Calu3 (cell line): ENCODE measurements around the gene GLP2R. TPM values are rescaled to one million over a fixed set of nuclear protein-coding genes. Genes with fewer than 3 reads are reported as not detected.

Source experiments
- BruUV-seq: library from RNA; stranded (reverse); fragments of 400-500 nt; replicated peaks from 2 replicates; lab custom pipeline; 2021; lab: Mats Ljungman, UMichigan
- CTCF ChIA-PET: fragments of 300-600 bp; sonication (Branson Sonifier 250); formaldehyde crosslinking; loops from one replicate; lab custom pipeline; 2022; ENCODE audit warnings: antibody characterized with exemption; lab: Charles Lee
- DNase-seq: peaks from one replicate; pipeline ENCODE4 v3.0.0; 2022
- H3K27ac Mint-ChIP-seq: one replicate; pipeline ENCODE4 v1.8.0; 2022; ENCODE audit warnings: mixed read lengths; ENCODE audit not compliant: unreplicated experiment
- H3K27me3 Mint-ChIP-seq: one replicate; pipeline ENCODE4 v1.8.0; 2022; ENCODE audit warnings: mixed read lengths; ENCODE audit not compliant: unreplicated experiment
- H3K36me3 Mint-ChIP-seq: one replicate; pipeline ENCODE4 v1.8.0; 2022; ENCODE audit warnings: mild to moderate bottlenecking, moderate library complexity, mixed read lengths; ENCODE audit not compliant: insufficient read depth, unreplicated experiment
- H3K4me1 Mint-ChIP-seq: one replicate; pipeline ENCODE4 v1.8.0; 2022; ENCODE audit warnings: mild to moderate bottlenecking, low read depth, mixed read lengths; ENCODE audit not compliant: unreplicated experiment
- H3K4me3 Mint-ChIP-seq: one replicate; pipeline ENCODE4 v1.8.0; 2022; ENCODE audit warnings: mild to moderate bottlenecking, low read depth, moderate library complexity, mixed read lengths; ENCODE audit not compliant: unreplicated experiment
- H3K9me3 Mint-ChIP-seq: one replicate; pipeline ENCODE4 v1.8.0; 2022; ENCODE audit warnings: low read depth, mixed read lengths; ENCODE audit not compliant: unreplicated experiment
- intact Hi-C: fragments of 100-400 bp; cut with micrococcal nuclease; formaldehyde crosslinking; loops from one replicate; pipeline ENCODE4 v1.10.0; 2022; ENCODE audit not compliant: unreplicated experiment
- total RNA-seq: library from RNA; stranded (reverse); gene quantifications from 2 replicates; pipeline ENCODE4 v1.2.3, GENCODE V29; 2022
- TF ChIP-seq, protein P1 (sequence below): fragments of 200-600 bp; IDR thresholded peaks from one replicate; pipeline ENCODE4 v1.8.0; 2022; ENCODE audit warnings: antibody characterized with exemption; ENCODE audit not compliant: unreplicated experiment

The GLP2R gene
- total RNA-seq, 1 experiment from 2014 or later, result 0.59 TPM

DNA sequence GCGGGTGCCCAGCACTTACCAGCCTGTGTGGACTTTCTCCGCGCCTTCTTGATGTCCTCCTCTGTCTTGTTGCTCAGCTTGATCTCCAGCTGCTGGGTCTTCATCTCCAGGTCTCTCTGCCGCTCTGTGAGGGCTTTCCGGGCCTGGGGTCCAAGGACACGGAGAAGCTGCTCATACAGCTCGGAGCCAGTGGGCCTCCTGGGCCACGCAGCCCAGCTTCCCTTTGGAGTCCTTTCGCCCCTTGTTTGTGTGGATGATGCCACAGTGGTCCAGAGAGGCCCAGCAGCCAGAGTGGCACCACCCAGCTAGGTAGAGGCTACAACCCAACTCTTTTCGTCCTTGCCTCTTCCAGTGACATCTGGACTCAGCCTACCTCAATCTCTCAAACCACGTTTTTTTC, 99.7 kb downstream of the GLP2R start:
- intact Hi-C loops, result loop anchor here (10.0 kb wide), 1 partner anchor 689 kb away; no protein-coding TSS in a partner anchor
- Mint-ChIP-seq H3K4me1 (no peaks in the 10 kb centered on the region), H3K27me3 (no peaks in the 10 kb centered on the region), H3K9me3 (no peaks in the 10 kb centered on the region), H3K36me3 (peaks cover 5% of the 10 kb centered on the region), H3K4me3 (no peak overlapping the region), H3K27ac (no peak overlapping the region)
- TF ChIP-seq, protein P1, sequence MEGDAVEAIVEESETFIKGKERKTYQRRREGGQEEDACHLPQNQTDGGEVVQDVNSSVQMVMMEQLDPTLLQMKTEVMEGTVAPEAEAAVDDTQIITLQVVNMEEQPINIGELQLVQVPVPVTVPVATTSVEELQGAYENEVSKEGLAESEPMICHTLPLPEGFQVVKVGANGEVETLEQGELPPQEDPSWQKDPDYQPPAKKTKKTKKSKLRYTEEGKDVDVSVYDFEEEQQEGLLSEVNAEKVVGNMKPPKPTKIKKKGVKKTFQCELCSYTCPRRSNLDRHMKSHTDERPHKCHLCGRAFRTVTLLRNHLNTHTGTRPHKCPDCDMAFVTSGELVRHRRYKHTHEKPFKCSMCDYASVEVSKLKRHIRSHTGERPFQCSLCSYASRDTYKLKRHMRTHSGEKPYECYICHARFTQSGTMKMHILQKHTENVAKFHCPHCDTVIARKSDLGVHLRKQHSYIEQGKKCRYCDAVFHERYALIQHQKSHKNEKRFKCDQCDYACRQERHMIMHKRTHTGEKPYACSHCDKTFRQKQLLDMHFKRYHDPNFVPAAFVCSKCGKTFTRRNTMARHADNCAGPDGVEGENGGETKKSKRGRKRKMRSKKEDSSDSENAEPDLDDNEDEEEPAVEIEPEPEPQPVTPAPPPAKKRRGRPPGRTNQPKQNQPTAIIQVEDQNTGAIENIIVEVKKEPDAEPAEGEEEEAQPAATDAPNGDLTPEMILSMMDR, result no peak
- DNase-seq, result no peak
- CTCF ChIA-PET, result interaction anchor here (1.0 to 1.2 kb wide), 3 partner anchors 57 to 691 kb away, joined by 3 to 5 read pairs (median 4); no protein-coding TSS in a partner anchor
- no TSS peak for BruUV-seq

DNA sequence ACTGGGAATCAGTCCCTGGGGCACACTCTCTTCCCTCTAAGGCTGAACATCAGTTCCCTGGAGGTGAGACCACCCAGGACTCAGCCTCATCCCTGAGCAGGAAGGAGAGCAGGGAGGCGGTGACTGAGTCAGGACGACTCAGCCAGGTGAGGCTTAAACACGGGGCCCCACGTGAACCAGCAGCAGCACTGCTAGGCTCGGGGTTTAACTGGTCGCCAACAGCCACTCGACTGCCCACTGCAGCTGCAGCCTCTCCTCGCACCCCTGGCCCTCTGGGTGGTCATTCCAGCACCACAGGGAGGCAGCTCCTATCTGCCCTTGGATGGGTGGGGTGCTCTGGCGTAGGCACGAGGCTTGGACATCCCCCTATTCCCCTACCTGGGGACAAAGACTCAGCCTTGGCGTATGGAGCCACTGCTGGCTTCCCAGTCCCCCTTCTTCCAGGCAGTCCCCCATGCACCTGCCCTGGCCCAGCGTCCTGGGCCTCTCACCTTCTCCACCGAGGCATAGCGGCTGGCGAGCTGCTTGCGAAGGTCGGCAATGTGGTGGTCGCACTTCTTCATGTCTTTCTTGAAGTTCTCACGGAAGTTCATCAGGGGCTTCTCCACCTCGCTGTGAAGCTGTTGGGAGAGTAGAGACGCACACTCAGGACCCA, 100.6 kb downstream of the GLP2R start:
- intact Hi-C loops, result loop anchor here (10.0 kb wide), 1 partner anchor 689 kb away; no protein-coding TSS in a partner anchor
- BruUV-seq, result no TSS peak
- no peaks in the 10 kb centered on the region for H3K9me3 Mint-ChIP-seq
- no peak overlapping the region for H3K4me3 Mint-ChIP-seq
- peaks cover 5% of the 10 kb centered on the region for H3K36me3 Mint-ChIP-seq
- no peak for DNase-seq
- no peaks in the 10 kb centered on the region for H3K4me1 Mint-ChIP-seq
- no peaks in the 10 kb centered on the region for H3K27me3 Mint-ChIP-seq
- TF ChIP-seq, protein P1, result no peak
- no peak overlapping the region for H3K27ac Mint-ChIP-seq
- CTCF ChIA-PET, result interaction anchor here (0.7 kb wide), 1 partner anchor 98 kb away, joined by 3 read pairs; no protein-coding TSS in a partner anchor

DNA sequence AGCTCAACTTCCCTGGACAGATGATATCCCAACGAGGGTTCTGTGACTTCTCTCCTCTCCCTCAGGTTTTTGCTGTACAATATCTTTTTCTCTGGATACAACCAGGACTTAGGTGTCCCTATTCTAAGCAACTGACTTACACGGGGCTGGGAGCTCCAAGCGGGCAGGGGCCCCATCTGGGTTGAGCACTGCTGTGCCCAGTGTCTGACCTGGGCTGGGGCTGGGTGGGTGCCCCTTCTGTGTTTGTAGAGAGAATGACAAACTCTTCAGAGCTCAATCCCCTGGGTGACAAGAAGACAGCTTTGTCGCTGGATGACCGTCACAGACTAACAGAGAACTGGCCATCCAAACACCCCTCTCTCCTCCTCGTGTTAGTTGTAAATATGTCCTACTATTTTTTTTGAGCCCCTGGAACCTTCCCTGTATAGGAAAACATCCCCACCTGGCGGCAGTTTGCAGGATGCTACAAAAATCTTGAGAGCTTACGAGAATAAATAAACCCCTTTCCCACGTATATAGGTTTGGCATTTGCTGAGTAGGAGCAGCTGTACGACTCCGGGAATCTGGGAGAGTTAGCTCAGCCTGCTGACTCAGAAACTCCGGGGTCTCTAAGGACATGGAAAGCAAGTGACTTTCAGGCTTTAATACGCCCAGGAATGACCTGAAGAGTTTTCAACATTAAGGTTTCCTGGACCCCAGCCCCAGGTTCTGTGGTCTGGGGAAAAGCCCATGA, 103.0 kb downstream of the GLP2R start:
- Mint-ChIP-seq H3K27ac (no peak overlapping the region), H3K4me1 (no peaks in the 10 kb centered on the region), H3K9me3 (no peaks in the 10 kb centered on the region), H3K27me3 (no peaks in the 10 kb centered on the region), H3K4me3 (no peak overlapping the region), H3K36me3 (peaks cover 5% of the 10 kb centered on the region)
- DNase-seq, result peak; percentile 47
- intact Hi-C loops, result loop anchor here (1.0 to 10.0 kb wide), 2 partner anchors 199 to 686 kb away; no protein-coding TSS in a partner anchor
- TF ChIP-seq, protein P1, result no peak
- CTCF ChIA-PET, result interaction anchor here (1.1 to 1.3 kb wide), 5 partner anchors 53 to 686 kb away, joined by 3 to 4 read pairs (median 4); no protein-coding TSS in a partner anchor
- BruUV-seq, result no TSS peak

DNA sequence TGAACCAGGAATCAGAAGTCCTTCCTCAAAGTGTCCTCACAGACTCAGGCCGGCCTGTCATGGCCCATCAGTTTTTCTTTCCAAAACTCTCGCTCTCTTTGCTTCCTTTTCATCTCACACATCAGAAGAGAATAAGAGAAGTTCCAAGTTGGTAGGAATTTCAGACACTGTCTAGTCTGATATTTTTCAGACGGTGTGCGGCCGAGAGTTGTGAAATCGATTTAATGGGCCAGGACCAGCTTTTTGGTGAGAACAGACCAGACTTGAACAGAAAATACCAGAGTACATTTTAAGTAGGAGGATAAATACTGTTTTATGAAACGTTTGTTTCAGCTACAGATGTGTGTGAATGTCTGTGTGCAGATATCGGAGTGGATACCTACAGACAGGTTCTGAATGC, 104.1 kb downstream of the GLP2R start:
- no TSS peak for BruUV-seq
- Mint-ChIP-seq H3K4me1 (no peaks in the 10 kb centered on the region), H3K9me3 (no peaks in the 10 kb centered on the region), H3K27me3 (no peaks in the 10 kb centered on the region), H3K36me3 (peaks cover 5% of the 10 kb centered on the region), H3K4me3 (no peak overlapping the region), H3K27ac (no peak overlapping the region)
- no peak for DNase-seq
- CTCF ChIA-PET, result no interaction called here
- TF ChIP-seq, protein P1, result no peak
- intact Hi-C loops, result loop anchor here (1.0 to 10.0 kb wide), 2 partner anchors 201 to 685 kb away; no protein-coding TSS in a partner anchor
